ENCODE measurements around the gene VWA5B2.

VWA5B2 gene

GRCh38 chr3:184200825-184201224 is 28.6 kb upstream of the VWA5B2 start:
- Mint-ChIP-seq H3K27me3 (ENCODE audit: low read depth) (peaks cover 4% of the 10 kb centered on the region), H3K4me1 (ENCODE audit: low read depth) (no peaks in the 10 kb centered on the region), H3K27ac (no peak overlapping the region), H3K9me3 (no peaks in the 10 kb centered on the region), H3K36me3 (ENCODE audit: low read depth) (no peaks in the 10 kb centered on the region), H3K4me3 (no peak overlapping the region)

GRCh38 chr3:184203526-184203925 is 25.9 kb upstream of the VWA5B2 start:
- H3K4me1 Mint-ChIP-seq (ENCODE audit: low read depth): no peaks in the 10 kb centered on the region
- no peak overlapping the region for H3K27ac Mint-ChIP-seq
- no peak overlapping the region for H3K4me3 Mint-ChIP-seq
- no peaks in the 10 kb centered on the region for H3K9me3 Mint-ChIP-seq
- H3K27me3 Mint-ChIP-seq (ENCODE audit: low read depth): peaks cover 18% of the 10 kb centered on the region
- H3K36me3 Mint-ChIP-seq (ENCODE audit: low read depth): no peaks in the 10 kb centered on the region

GRCh38 chr3:184209146-184209923 is 20.1 kb upstream of the VWA5B2 start:
- Mint-ChIP-seq H3K27ac (no peak overlapping the region), H3K4me3 (no peak overlapping the region), H3K27me3 (ENCODE audit: low read depth) (peaks cover 24% of the 10 kb centered on the region), H3K36me3 (ENCODE audit: low read depth) (no peaks in the 10 kb centered on the region), H3K4me1 (ENCODE audit: low read depth) (no peaks in the 10 kb centered on the region), H3K9me3 (no peaks in the 10 kb centered on the region)

GRCh38 chr3:184211297-184211696 is 18.1 kb upstream of the VWA5B2 start:
- Mint-ChIP-seq H3K9me3 (no peaks in the 10 kb centered on the region), H3K27ac (no peak overlapping the region), H3K27me3 (ENCODE audit: low read depth) (peaks cover 24% of the 10 kb centered on the region), H3K36me3 (ENCODE audit: low read depth) (no peaks in the 10 kb centered on the region), H3K4me1 (ENCODE audit: low read depth) (no peaks in the 10 kb centered on the region), H3K4me3 (no peak overlapping the region)

GRCh38 chr3:184211718-184212117 is 17.7 kb upstream of the VWA5B2 start:
- Mint-ChIP-seq H3K9me3 (no peaks in the 10 kb centered on the region), H3K36me3 (ENCODE audit: low read depth) (no peaks in the 10 kb centered on the region), H3K27ac (no peak overlapping the region), H3K4me1 (ENCODE audit: low read depth) (no peaks in the 10 kb centered on the region), H3K27me3 (ENCODE audit: low read depth) (peaks cover 19% of the 10 kb centered on the region), H3K4me3 (no peak overlapping the region)

- H3K9me3 Mint-ChIP-seq: no peaks in the 10 kb centered on the region
- no peaks in the 10 kb centered on the region for H3K4me1 Mint-ChIP-seq (ENCODE audit: low read depth)
- no peak overlapping the region for H3K27ac Mint-ChIP-seq
- H3K27me3 Mint-ChIP-seq (ENCODE audit: low read depth): peaks cover 10% of the 10 kb centered on the region
- no peaks in the 10 kb centered on the region for H3K36me3 Mint-ChIP-seq (ENCODE audit: low read depth)
- H3K4me3 Mint-ChIP-seq: no peak overlapping the region
These were observed 10.6 kb upstream of the VWA5B2 start for GRCh38 chr3:184218814-184219213.

GRCh38 chr3:184222521-184222920 is 6.9 kb upstream of the VWA5B2 start:
- Mint-ChIP-seq H3K4me3 (no peak overlapping the region), H3K9me3 (no peaks in the 10 kb centered on the region), H3K27me3 (ENCODE audit: low read depth) (peaks cover 26% of the 10 kb centered on the region), H3K27ac (no peak overlapping the region), H3K4me1 (ENCODE audit: low read depth) (no peaks in the 10 kb centered on the region), H3K36me3 (ENCODE audit: low read depth) (no peaks in the 10 kb centered on the region)

- Mint-ChIP-seq H3K9me3 (no peaks in the 10 kb centered on the region), H3K4me3 (no peak overlapping the region), H3K27me3 (ENCODE audit: low read depth) (peaks cover 41% of the 10 kb centered on the region), H3K36me3 (ENCODE audit: low read depth) (no peaks in the 10 kb centered on the region), H3K27ac (no peak overlapping the region), H3K4me1 (ENCODE audit: low read depth) (peaks cover 4% of the 10 kb centered on the region)
These were observed 5.4 kb upstream of the VWA5B2 start for GRCh38 chr3:184223946-184224345.

GRCh38 chr3:184227481-184227935 is 1.9 kb upstream of the VWA5B2 start:
- no peak overlapping the region for H3K27ac Mint-ChIP-seq
- H3K27me3 Mint-ChIP-seq (ENCODE audit: low read depth): peaks cover 65% of the 10 kb centered on the region
- no peak overlapping the region for H3K4me3 Mint-ChIP-seq
- H3K4me1 Mint-ChIP-seq (ENCODE audit: low read depth): peaks cover 12% of the 10 kb centered on the region
- H3K9me3 Mint-ChIP-seq: no peaks in the 10 kb centered on the region
- no peaks in the 10 kb centered on the region for H3K36me3 Mint-ChIP-seq (ENCODE audit: low read depth)

GRCh38 chr3:184228376-184229137 is 828 bp upstream of the VWA5B2 start:
- Mint-ChIP-seq H3K27me3 (ENCODE audit: low read depth) (peaks cover 71% of the 10 kb centered on the region), H3K27ac (no peak overlapping the region), H3K4me3 (peak overlapping the region; percentile 28), H3K9me3 (no peaks in the 10 kb centered on the region), H3K4me1 (ENCODE audit: low read depth) (peaks cover 12% of the 10 kb centered on the region), H3K36me3 (ENCODE audit: low read depth) (no peaks in the 10 kb centered on the region)

GRCh38 chr3:184230081-184230602 is 757 bp downstream of the VWA5B2 start:
- no peak overlapping the region for H3K4me3 Mint-ChIP-seq
- H3K27me3 Mint-ChIP-seq (ENCODE audit: low read depth): peaks cover 64% of the 10 kb centered on the region

GRCh38 chr3:184230603-184231528 is 1.5 kb downstream of the VWA5B2 start:
- H3K4me1 Mint-ChIP-seq (ENCODE audit: low read depth): peaks cover 12% of the 10 kb centered on the region
- no peaks in the 10 kb centered on the region for H3K9me3 Mint-ChIP-seq
- peak overlapping the region; percentile 57 for H3K4me3 Mint-ChIP-seq
- H3K27me3 Mint-ChIP-seq (ENCODE audit: low read depth): peaks cover 59% of the 10 kb centered on the region
- H3K27ac Mint-ChIP-seq: no peak overlapping the region
- no peaks in the 10 kb centered on the region for H3K36me3 Mint-ChIP-seq (ENCODE audit: low read depth)

More at GRCh38 chr3:184230081-184230602, 757 bp downstream of the VWA5B2 start:
- peaks cover 12% of the 10 kb centered on the region for H3K4me1 Mint-ChIP-seq (ENCODE audit: low read depth)
- no peak overlapping the region for H3K27ac Mint-ChIP-seq
- no peaks in the 10 kb centered on the region for H3K9me3 Mint-ChIP-seq
- no peaks in the 10 kb centered on the region for H3K36me3 Mint-ChIP-seq (ENCODE audit: low read depth)

- H3K36me3 Mint-ChIP-seq (ENCODE audit: low read depth): no peaks in the 10 kb centered on the region
- H3K27me3 Mint-ChIP-seq (ENCODE audit: low read depth): peaks cover 51% of the 10 kb centered on the region
- peak overlapping the region; percentile 57 for H3K4me3 Mint-ChIP-seq
- peaks cover 12% of the 10 kb centered on the region for H3K4me1 Mint-ChIP-seq (ENCODE audit: low read depth)
- no peak overlapping the region for H3K27ac Mint-ChIP-seq
- no peaks in the 10 kb centered on the region for H3K9me3 Mint-ChIP-seq
These were observed 2.3 kb downstream of the VWA5B2 start for GRCh38 chr3:184231671-184232070.
